Stimulated activated CD4-positive, alpha-beta T cell treated with anti-CD3 and anti-CD28 coated beads, Interleukin-4, amount 100 ng/mL, for 4 hours (primary cell): ENCODE results near the gene NPR3.

ENCODE experiments used
- DNase-seq, 2 experiments: peaks; one replicate each; pipeline ENCODE4 v3.0.0-alpha.2; 2020

NPR3 gene

DNA sequence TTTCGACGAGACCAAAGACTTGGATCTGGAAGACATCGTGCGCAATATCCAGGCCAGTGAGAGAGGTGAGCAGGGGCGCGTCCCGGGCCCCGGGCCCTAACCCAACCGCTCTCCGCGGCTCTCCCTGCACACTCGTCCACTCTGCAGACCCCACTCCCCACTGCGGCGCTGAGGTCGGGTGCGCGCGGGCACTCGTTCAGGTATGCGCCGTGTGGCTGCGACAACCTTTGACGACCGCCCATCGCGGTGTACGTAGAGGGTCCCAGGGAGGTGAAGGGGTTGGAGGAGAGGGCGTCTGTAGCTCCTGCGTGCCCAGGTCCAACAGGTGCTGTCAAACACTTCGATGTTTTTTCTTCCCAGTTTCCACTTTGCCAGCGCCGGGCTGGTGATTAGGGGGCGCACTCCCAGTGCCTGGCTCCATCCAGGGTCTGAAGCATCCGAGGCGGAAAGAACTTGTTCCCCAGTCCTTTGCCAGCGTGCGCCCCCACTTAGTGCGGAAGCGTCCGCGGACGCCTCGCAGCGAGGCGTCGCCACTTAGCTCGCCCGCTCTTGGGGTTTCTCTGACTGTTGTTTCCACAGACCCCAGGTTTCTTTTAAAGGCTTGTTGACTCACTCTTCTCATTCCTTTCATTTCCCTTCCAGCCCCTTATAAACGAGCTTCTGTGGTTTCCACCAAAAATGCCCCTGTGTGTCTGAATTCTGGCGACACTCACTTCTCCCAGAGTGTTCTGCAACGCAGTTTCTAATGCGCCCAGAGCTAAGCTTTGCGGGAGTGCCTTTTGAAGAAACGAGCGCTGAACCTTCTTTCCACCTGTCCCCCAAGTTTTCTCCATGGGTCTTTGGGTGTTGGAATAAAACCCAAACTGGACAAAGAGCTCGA, 1.6 kb downstream of the NPR3 start:
- DNase-seq, result no peak

- DNase-seq, result no peak
Measured at GRCh38 chr5:32713361-32713769, 2.2 kb downstream of the NPR3 start.

DNA sequence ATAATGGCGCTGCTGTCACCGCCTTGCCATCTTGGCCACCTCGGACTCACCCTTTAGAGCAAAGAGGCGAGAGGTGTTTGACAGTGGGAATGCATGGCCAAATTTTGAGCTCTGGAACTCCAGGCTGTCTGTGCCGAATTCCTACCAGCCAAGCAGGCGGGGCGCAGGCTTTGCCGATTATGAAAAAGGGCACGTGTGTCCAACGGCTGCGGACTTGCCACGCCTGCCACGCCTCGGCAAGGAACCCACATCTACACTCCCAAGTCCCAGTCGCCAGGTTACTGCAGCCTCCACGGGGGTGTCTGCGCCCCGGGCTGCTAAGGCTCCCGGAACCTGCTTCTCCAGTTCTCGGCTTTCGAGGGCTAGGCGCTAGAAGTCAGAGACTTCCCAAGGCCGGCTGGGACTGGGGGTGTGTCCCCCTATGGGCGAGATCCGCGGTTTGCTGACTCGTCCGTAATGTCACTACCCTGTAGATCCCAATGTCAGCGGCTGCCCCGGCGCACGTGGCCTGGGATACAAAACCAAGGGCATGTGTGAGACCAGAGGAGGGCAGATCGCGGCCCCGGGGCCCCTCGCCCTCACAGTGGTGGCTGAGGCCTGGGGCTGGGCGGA, 2.8 kb downstream of the NPR3 start:
- no peak for DNase-seq

GRCh38 chr5:32714836-32715235, 3.7 kb downstream of the NPR3 start:
- DNase-seq, result no peak

DNA sequence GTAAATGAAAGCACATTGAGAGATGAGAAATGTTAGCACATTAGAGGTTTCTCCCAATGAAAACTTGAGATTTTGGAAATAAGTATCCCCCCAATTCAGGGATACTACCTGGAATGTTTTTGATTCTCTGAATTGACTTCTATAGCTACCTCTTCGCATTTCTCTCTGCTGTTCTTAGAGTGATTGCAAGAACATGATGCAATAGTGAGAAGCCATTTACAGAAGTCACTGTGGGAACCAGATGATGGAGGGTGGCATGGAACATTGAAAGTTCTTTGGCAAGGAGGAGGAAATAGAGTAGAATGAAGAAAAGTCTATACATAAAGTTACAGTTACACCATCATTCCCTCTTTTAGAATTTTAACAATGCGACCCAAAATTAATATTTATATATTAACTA, 9.2 kb downstream of the NPR3 start:
- DNase-seq, result no peak

- DNase-seq, result no peak
Measured at GRCh38 chr5:32721626-32722025, 10.5 kb downstream of the NPR3 start.

GRCh38 chr5:32722957-32723356, 11.8 kb downstream of the NPR3 start:
- no peak for DNase-seq

DNA sequence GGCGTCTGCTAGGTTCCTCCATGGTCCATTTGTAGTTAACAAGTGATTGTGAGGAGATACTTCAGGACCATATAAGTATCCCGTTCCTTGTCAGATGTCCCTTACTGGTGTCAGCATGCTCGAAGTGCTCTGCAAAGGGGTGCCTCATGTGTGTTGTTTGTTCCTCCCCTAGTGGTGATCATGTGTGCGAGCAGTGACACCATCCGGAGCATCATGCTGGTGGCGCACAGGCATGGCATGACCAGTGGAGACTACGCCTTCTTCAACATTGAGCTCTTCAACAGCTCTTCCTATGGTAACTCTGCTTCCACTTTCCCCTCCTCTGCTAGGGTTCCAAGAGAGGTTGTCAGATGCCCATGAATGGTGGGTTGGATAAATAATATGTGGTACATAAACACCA, 13.4 kb downstream of the NPR3 start:
- no peak for DNase-seq

- no peak for DNase-seq
Measured at GRCh38 chr5:32726086-32726557, 15.0 kb downstream of the NPR3 start.

DNA sequence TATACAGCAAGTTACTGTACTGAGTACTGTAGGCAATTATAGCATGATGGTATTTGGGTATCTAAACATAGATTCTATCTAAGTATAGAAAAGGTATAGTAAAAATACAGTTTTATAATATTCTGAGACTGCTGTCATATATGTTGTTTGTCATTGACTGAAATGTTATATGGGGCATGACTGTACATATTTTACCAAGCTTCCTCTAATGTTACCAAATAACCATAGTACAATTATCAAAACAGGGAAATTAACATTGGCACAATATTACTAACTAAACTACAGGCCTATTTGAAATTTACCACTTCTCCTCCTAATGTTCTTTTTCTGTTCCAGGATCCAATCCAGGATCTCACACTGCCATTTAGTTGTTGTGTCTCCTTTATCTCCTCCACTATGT, 18.5 kb downstream of the NPR3 start:
- DNase-seq, result no peak

GRCh38 chr5:32733590-32734340, 22.6 kb downstream of the NPR3 start:
- DNase-seq, result no peak

- DNase-seq, result no peak
Measured at GRCh38 chr5:32734827-32735378, 23.8 kb downstream of the NPR3 start.

DNA sequence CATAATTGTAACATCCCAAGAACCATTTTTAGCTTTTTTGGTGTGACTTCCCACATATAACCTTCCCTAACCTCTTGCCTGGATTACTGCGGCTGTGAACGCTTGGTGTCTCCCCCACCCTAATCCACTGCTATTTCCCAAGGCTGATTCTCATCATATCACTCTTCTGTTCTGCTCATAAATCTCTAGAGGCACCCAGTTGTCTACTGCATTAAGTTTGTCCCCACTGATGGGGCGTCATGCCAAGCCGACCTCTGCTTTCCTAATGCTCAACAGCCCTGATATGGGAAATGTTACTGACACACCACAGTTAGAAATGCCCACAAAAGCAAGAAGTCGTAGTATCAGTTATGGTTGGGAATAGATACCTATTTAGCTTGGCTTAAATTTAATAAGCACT, 24.4 kb downstream of the NPR3 start:
- DNase-seq, result no peak

- DNase-seq, result no peak
Measured at GRCh38 chr5:32736842-32737241, 25.7 kb downstream of the NPR3 start.

- no peak for DNase-seq
Measured at GRCh38 chr5:32740651-32741050, 29.5 kb downstream of the NPR3 start.

DNA sequence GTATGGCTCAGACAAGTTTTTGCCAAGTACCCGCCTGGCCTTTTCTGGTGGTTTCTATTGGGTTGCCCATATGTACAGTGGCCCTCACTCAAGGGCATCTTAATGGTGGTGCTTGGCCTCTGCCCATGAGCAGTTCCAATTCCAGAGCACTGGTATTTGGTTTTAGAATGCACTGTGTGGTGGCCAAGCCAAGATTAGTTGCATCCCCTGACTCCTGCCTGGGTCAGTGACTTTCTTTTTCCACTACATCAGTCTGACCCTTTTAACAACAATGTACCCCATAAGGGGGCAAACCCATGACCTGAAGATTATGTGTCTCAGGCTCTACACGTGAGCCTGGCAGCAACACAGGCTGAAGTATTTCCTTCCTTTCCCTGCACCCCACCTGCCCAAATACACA, 34.2 kb downstream of the NPR3 start:
- DNase-seq, result no peak

- DNase-seq, result no peak
Measured at GRCh38 chr5:32752411-32752810, 41.3 kb downstream of the NPR3 start.

DNA sequence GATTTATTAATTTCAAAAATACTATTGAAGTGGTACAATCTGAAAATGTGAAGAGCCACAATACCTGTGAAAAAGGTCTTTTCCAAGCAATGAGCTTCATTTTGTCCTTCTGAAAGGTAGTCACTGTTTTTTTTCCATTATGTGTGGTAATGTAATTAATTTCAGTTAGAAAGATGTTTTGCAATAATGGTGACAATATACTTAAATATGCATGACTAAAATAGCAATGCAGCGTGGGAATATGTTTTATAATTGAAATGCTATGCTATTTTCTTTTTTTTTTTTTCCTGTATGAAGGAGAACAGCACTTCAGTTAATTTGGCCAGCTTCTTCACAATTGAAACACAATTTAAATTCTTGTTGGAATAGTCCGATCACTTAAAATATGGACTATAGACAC, 41.9 kb downstream of the NPR3 start:
- no peak for DNase-seq

GRCh38 chr5:32753765-32754164, 42.6 kb downstream of the NPR3 start:
- no peak for DNase-seq

GRCh38 chr5:32754284-32754683, 43.2 kb downstream of the NPR3 start:
- no peak for DNase-seq

DNA sequence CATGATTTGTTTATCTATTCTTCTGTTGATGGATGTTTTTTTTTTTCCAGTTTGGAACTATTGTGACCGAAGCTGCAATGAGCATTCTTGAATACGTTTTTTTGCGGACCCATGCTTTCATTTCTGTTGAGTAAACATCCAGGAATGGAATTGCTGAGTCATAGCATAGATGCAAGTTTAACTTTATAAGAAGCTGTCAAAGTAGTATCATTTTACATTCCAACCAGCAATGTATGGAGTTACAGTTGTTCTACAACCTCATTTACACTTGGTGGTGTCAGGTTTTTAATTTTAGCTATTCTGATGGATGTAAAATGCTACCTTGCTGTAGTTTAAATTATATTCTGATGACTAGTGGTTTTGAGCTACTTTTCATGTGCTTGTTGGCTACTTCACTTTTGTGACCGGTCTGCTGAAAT, 49.0 kb downstream of the NPR3 start:
- DNase-seq, result no peak

GRCh38 chr5:32765266-32765665, 54.1 kb downstream of the NPR3 start:
- DNase-seq, result no peak

DNA sequence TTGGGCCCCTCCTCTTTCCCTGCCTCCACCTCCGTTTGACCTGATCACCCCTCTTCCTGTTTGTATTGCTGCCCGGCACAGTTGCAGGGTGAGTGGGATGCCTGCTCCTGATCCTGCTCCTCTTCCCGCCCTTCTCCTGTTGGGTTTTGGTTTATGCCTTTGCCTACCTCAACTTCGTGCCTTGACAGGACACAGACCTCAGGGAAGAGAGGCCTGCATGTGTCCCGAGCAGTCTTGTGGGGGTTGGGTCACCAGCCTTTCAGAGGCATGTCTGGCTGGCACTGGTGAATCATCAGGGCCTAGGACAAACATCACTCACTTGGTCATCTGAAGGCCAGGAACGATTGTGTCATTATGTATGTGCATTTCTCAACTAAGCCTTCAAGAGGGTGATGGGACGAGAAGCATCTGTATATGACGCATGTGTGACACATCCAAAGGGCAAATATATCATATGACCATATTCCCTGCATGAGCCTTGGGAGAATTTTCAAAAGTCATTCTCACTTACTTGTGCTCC, 56.9 kb downstream of the NPR3 start:
- no peak for DNase-seq
